CD14-positive monocyte (primary cell): Measurements from ENCODE around the gene CMTM3. TPM values are rescaled to one million over a fixed set of nuclear protein-coding genes. Genes with fewer than 3 reads are reported as not detected.

Experiments used
- DNase-seq, 3 donors: peaks; one replicate each; pipeline ENCODE4 v3.0.0-alpha.2; 2011 to 2022
- H2AFZ ChIP-seq: 2 replicates; pipeline ENCODE4 v1.6.0; 2012; ENCODE audit warnings: mild to moderate bottlenecking, low read depth, low read length, inconsistent platforms; ENCODE audit not compliant: insufficient read depth, poor library complexity, severe bottlenecking
- H3K27ac ChIP-seq, 2 donors: 1 replicate in 1 of 2; 2 replicates in 1 of 2; pipeline ENCODE4 v1.5.1; 2012 to 2013; ENCODE audit warnings: low read length in 2 of 2, control low read depth in 1 of 2, inconsistent platforms in 1 of 2, low read depth in 1 of 2, mild to moderate bottlenecking in 1 of 2
- H3K27me3 ChIP-seq, 2 donors: one replicate each; pipeline versions ENCODE4 v1.6.0 to v1.6.1; 2011 to 2013; ENCODE audit warnings: low read length in 2 of 2; ENCODE audit not compliant: control insufficient read depth in 2 of 2, insufficient read depth in 2 of 2
- H3K36me3 ChIP-seq, 2 donors: replicated peaks in 1 of 2; 1 replicate in 1 of 2; 2 replicates in 1 of 2; pipeline versions ENCODE4 v1.5.1 to v1.6.1; 2012 to 2013; ENCODE audit warnings: low read length in 2 of 2, control low read depth in 1 of 2, inconsistent platforms in 1 of 2, mild to moderate bottlenecking in 1 of 2; ENCODE audit not compliant: insufficient read depth in 2 of 2, control insufficient read depth in 1 of 2
- H3K4me1 ChIP-seq, 2 donors: 1 replicate in 1 of 2; 2 replicates in 1 of 2; pipeline versions ENCODE4 v1.5.1 to v1.6.1; 2012 to 2013; ENCODE audit warnings: low read length in 2 of 2, control low read depth in 1 of 2, inconsistent platforms in 1 of 2, mild to moderate bottlenecking in 1 of 2, moderate library complexity in 1 of 2; ENCODE audit not compliant: insufficient read depth in 2 of 2, control insufficient read depth in 1 of 2
- H3K4me2 ChIP-seq: replicated peaks from 2 replicates; pipeline ENCODE3; 2012; ENCODE audit warnings: low read length, moderate library complexity, mild to moderate bottlenecking; ENCODE audit not compliant: poor library complexity, severe bottlenecking; ENCODE audit errors: extremely low read depth
- H3K4me3 ChIP-seq, 3 experiments: fragments of 200-600 bp in 1 of 3; sonication (generic) in 1 of 3; replicated peaks in 1 of 3; 1 replicate in 2 of 3; 2 replicates in 1 of 3; pipeline ENCODE4 v1.5.1; 2011 to 2013; ENCODE audit warnings: low read length in 3 of 3, mild to moderate bottlenecking in 3 of 3, control low read depth in 2 of 3, low read depth in 2 of 3, inconsistent platforms in 1 of 3, moderate library complexity in 1 of 3
- H3K79me2 ChIP-seq: 2 replicates; pipeline ENCODE4 v1.6.0; 2012; ENCODE audit warnings: mild to moderate bottlenecking, control low read depth, inconsistent platforms, low read length, moderate library complexity; ENCODE audit not compliant: insufficient read depth
- H3K9ac ChIP-seq: 2 replicates; pipeline ENCODE4 v1.6.0; 2017; ENCODE audit warnings: low read length, mild to moderate bottlenecking; ENCODE audit not compliant: insufficient read depth, poor library complexity, severe bottlenecking
- H3K9me3 ChIP-seq, 2 donors: replicated peaks in 1 of 2; 1 replicate in 1 of 2; 2 replicates in 1 of 2; pipeline versions ENCODE4 v1.5.1 to v1.6.1; 2012 to 2013; ENCODE audit warnings: low read length in 2 of 2, control low read depth in 1 of 2; ENCODE audit not compliant: control insufficient read depth in 1 of 2, insufficient read depth in 1 of 2
- H4K20me1 ChIP-seq: 2 replicates; pipeline ENCODE4 v1.6.0; 2012; ENCODE audit warnings: mild to moderate bottlenecking, low read length, control low read depth, moderate library complexity; ENCODE audit not compliant: insufficient read depth
- H3K27ac Mint-ChIP-seq, 7 donors: one replicate each; pipeline ENCODE4 v1.8.0; 2020; ENCODE audit warnings: mild to moderate bottlenecking in 7 of 7, mixed read lengths in 7 of 7, moderate library complexity in 6 of 7, inconsistent platforms in 2 of 7
- H3K27me3 Mint-ChIP-seq, 3 donors: one replicate each; pipeline ENCODE4 v1.8.0; 2021 to 2022; ENCODE audit warnings: low read depth in 3 of 3, mild to moderate bottlenecking in 3 of 3, mixed read lengths in 3 of 3, moderate library complexity in 3 of 3, inconsistent platforms in 1 of 3
- H3K36me3 Mint-ChIP-seq, 2 donors: one replicate each; pipeline ENCODE4 v1.8.0; 2020; ENCODE audit warnings: mixed read lengths in 2 of 2, inconsistent platforms in 1 of 2, mild to moderate bottlenecking in 1 of 2
- H3K4me1 Mint-ChIP-seq: one replicate; pipeline ENCODE4 v1.8.0; 2020; ENCODE audit warnings: mild to moderate bottlenecking, mixed read lengths
- H3K4me3 Mint-ChIP-seq, 2 donors: one replicate each; pipeline ENCODE4 v1.8.0; 2020; ENCODE audit warnings: mild to moderate bottlenecking in 2 of 2, mixed read lengths in 2 of 2, moderate library complexity in 1 of 2
- H3K9me3 Mint-ChIP-seq, 7 donors: one replicate each; pipeline ENCODE4 v1.8.0; 2020 to 2022; ENCODE audit warnings: mixed read lengths in 7 of 7, mild to moderate bottlenecking in 6 of 7, moderate library complexity in 6 of 7, inconsistent platforms in 2 of 7
- CTCF ChIP-seq: fragments of 200-600 bp; IDR thresholded peaks from one replicate; pipeline ENCODE4 v1.8.0; 2022; ENCODE audit warnings: antibody characterized with exemption, mild to moderate bottlenecking
- WGBS: methylation state at CpG from one replicate; pipeline ENCODE4 v1.1.5; 2013; ENCODE audit warnings: missing lambda C conversion rate; ENCODE audit not compliant: insufficient coverage; 5-methylcytosine and 5-hydroxymethylcytosine counted together
- intact Hi-C, 2 donors: fragments of 100-400 bp; cut with micrococcal nuclease; formaldehyde crosslinking; loops; one replicate each; pipeline versions ENCODE4 v1.15.0 to v1.15.1; 2023
- polyA plus RNA-seq, 3 donors: library from polyadenylated mRNA; depleted of rRNA in 1 of 3; unstranded in 2 of 3; stranded (reverse) in 1 of 3; fragments of 300-500 nt in 2 of 3; fragments of >200 nt in 1 of 3; fragmentation: Illumina TruSeq in 2 of 3; gene quantifications; 1 replicate in 2 of 3; 2 replicates in 1 of 3; pipeline ENCODE4 v1.2.3, GENCODE V29; 2012 to 2021

The CMTM3 gene
- polyA plus RNA-seq, 3 donors: 125 to 131 (median 126) TPM

DNA sequence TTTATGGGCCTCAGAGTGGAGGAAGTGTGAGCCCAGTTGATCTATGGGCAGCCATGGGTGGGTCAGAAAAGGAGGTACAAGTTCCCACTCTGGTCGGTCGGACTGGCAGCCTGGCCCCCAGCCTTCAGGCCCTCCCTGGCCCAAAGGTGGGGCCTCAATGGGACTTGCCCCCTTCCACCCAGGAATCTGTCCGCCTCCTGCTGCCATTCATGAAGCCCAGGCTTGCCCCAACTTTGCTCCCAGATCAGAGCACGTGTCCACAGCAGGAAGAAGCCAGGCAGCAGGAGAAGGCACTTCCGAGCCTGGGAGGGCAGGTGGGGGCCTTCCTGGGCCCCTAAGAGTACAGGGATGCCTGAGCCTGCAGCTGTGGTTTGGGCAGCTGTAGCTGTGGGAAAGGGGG, 3.0 kb upstream of the CMTM3 start:
- no peak overlapping the region for H3K4me2 ChIP-seq
- no peak for DNase-seq
- intact Hi-C loops: loop anchor here (5.0 to 10.0 kb wide), 2 partner anchors 34 to 263 kb away; partner anchors contain the start of gene CMTM1 (in 1 of the 2)

More for the DNA sequence above, 3.0 kb upstream of the CMTM3 start:
- no peak overlapping the region for H3K27ac Mint-ChIP-seq
- no peaks in the 10 kb centered on the region for H3K27me3 ChIP-seq
- H4K20me1 ChIP-seq: peaks cover 5% of the 10 kb centered on the region
- no peak overlapping the region for H3K9ac ChIP-seq
- H3K79me2 ChIP-seq: peaks cover 18% of the 10 kb centered on the region
- H3K4me3 ChIP-seq: no peak overlapping the region
- H3K36me3 Mint-ChIP-seq: peaks cover 0 to 9% of the 10 kb centered on the region in 2 donors
- WGBS: 89% methylated on average over 3 of the region's 5 CpGs
- H3K9me3 ChIP-seq: peaks cover 0 to 10% of the 10 kb centered on the region in 2 donors
- H3K4me3 Mint-ChIP-seq: no peak overlapping the region
- no peak overlapping the region for H2AFZ ChIP-seq
- H3K4me1 ChIP-seq: peaks cover 18 to 20% of the 10 kb centered on the region in 2 donors
- no peaks in the 10 kb centered on the region for H3K36me3 ChIP-seq
- H3K27me3 Mint-ChIP-seq: peaks cover 12 to 15% (median 14%) of the 10 kb centered on the region in 3 donors
- no peak for TF ChIP-seq CTCF
- no peak overlapping the region for H3K27ac ChIP-seq
- H3K4me1 Mint-ChIP-seq: peaks cover 31% of the 10 kb centered on the region
- peaks cover 0 to 12% (median 8%) of the 10 kb centered on the region in 7 donors for H3K9me3 Mint-ChIP-seq
